Motor neuron (in vitro differentiated cells): ENCODE measurements around the gene CNKSR3. TPM values are rescaled to one million over a fixed set of nuclear protein-coding genes. Genes with fewer than 3 reads are reported as not detected.

ENCODE experiments used
- ATAC-seq, 8 experiments: fragments of 200-7000 bp; cut with Tn5 transposase; replicated peaks in 6 of 8; 2 replicates each; pipeline ENCODE4 v1.8.0; 2021; ENCODE audit warnings: mild to moderate bottlenecking in 8 of 8, moderate library complexity in 8 of 8
- H3K27ac ChIP-seq, 2 donors: fragments of 250-450 bp; sonication (Bioruptor Pico); 2 replicates each; pipeline ENCODE4 v1.9.0; 2021; ENCODE audit warnings: antibody characterized with exemption in 2 of 2, mild to moderate bottlenecking in 2 of 2, moderate library complexity in 1 of 2
- H3K4me1 ChIP-seq, 2 donors: fragments of 250-450 bp; sonication (Bioruptor Pico); replicated peaks in 1 of 2; 2 replicates each; pipeline ENCODE4 v1.6.1; 2021; ENCODE audit warnings: antibody characterized with exemption in 2 of 2, mild to moderate bottlenecking in 2 of 2, moderate library complexity in 1 of 2
- H3K4me3 ChIP-seq, 5 donors: fragments of 250-450 bp; sonication (Bioruptor Pico); 2 replicates each; pipeline ENCODE4 v1.9.0; 2021; ENCODE audit warnings: antibody characterized with exemption in 5 of 5, mild to moderate bottlenecking in 5 of 5, moderate library complexity in 4 of 5
- WGBS, 10 experiments: fragments of 450-650 bp; shearing (Covaris generic); methylation state at CpG; one replicate each; pipeline ENCODE4 v1.0.0; 2022; 5-methylcytosine and 5-hydroxymethylcytosine counted together
- in situ Hi-C, 9 experiments: fragments of 400-800 bp; cut with MboI; loops; one replicate each; pipeline ENCODE4 v1.15.0; 2021; ENCODE audit warnings: low sequenced_read_pairs in 9 of 9, low pct_unique_long_range_greater_than_20kb in 2 of 9; ENCODE audit not compliant: unreplicated experiment in 9 of 9
- total RNA-seq, 8 experiments: library from RNA; unstranded; fragments of 300-600 nt; gene quantifications; 2 replicates each; pipeline versions ENCODE4 v1.2.3 to v1.2.4, GENCODE V29; 2022

The CNKSR3 gene
- total RNA-seq, 8 experiments from 2014 or later: 2.0 to 21.5 (median 3.5) TPM

- no peak overlapping the region for H3K4me3 ChIP-seq
- H3K27ac ChIP-seq: no peak overlapping the region
- in situ Hi-C loops: no loop called here
- 72 to 100% (median 89%) methylated on average over 2 to 7 of the region's 9 CpGs for WGBS, 10 experiments
- no peaks in the 10 kb centered on the region for H3K4me1 ChIP-seq
- no peak for ATAC-seq
Observed at GRCh38 chr6:154466971-154467679, 43.4 kb downstream of the CNKSR3 start.

- ATAC-seq: no peak
- no peak overlapping the region for H3K27ac ChIP-seq
- no peak overlapping the region for H3K4me3 ChIP-seq
- in situ Hi-C loops: no loop called here
- 80 to 100% (median 97%) methylated on average over 1 to 3 of the region's 3 CpGs; no CpG with 5 or more reads in 4 of the 10 experiments for WGBS, 10 experiments
- no peaks in the 10 kb centered on the region for H3K4me1 ChIP-seq
Observed at GRCh38 chr6:154466139-154466538, 44.3 kb downstream of the CNKSR3 start.

GRCh38 chr6:154463573-154464419, 46.7 kb downstream of the CNKSR3 start:
- H3K4me3 ChIP-seq: no peak overlapping the region
- in situ Hi-C loops: no loop called here
- no peak overlapping the region for H3K27ac ChIP-seq
- no peaks in the 10 kb centered on the region for H3K4me1 ChIP-seq
- ATAC-seq: no peak
- 17 to 100% (median 86%) methylated on average over 1 to 7 of the region's 7 CpGs for WGBS, 10 experiments

GRCh38 chr6:154462425-154462824, 48.1 kb downstream of the CNKSR3 start:
- Histone ChIP-seq H3K4me3 (no peak overlapping the region), H3K27ac (no peak overlapping the region), H3K4me1 (peaks cover 0 to 7% of the 10 kb centered on the region in 2 donors)
- WGBS, 10 experiments: 50 to 100% (median 79%) methylated on average over 1 to 4 of the region's 5 CpGs; no CpG with 5 or more reads in 4 of the 10 experiments
- in situ Hi-C loops: no loop called here
- ATAC-seq: peak in 1 of 8 experiments; percentile 33

GRCh38 chr6:154461348-154461747, 49.1 kb downstream of the CNKSR3 start:
- in situ Hi-C loops: no loop called here
- ATAC-seq: no peak

GRCh38 chr6:154460306-154461071, 50.0 kb downstream of the CNKSR3 start:
- Histone ChIP-seq H3K27ac (no peak overlapping the region), H3K4me1 (peaks cover 0 to 12% of the 10 kb centered on the region in 2 donors), H3K4me3 (no peak overlapping the region)
- in situ Hi-C loops: no loop called here
- no peak for ATAC-seq
- 44 to 100% (median 92%) methylated on average over 2 to 11 of the region's 13 CpGs for WGBS, 10 experiments

More at GRCh38 chr6:154461348-154461747, 49.1 kb downstream of the CNKSR3 start:
- H3K27ac ChIP-seq: no peak overlapping the region
- H3K4me3 ChIP-seq: no peak overlapping the region
- WGBS, 10 experiments: 60 to 100% (median 98%) methylated on average over 1 to 2 of the region's 2 CpGs; no CpG with 5 or more reads in 2 of the 10 experiments
- peaks cover 0 to 12% of the 10 kb centered on the region in 2 donors for H3K4me1 ChIP-seq

- 75 to 100% (median 92%) methylated on average over 1 to 6 of the region's 6 CpGs for WGBS, 10 experiments
- H3K4me3 ChIP-seq: no peak overlapping the region
- ATAC-seq: no peak
- no peak overlapping the region for H3K27ac ChIP-seq
- peaks cover 0 to 12% of the 10 kb centered on the region in 2 donors for H3K4me1 ChIP-seq
- in situ Hi-C loops: no loop called here
Observed at GRCh38 chr6:154459513-154459912, 51.0 kb downstream of the CNKSR3 start.

GRCh38 chr6:154458565-154459470, 51.7 kb downstream of the CNKSR3 start:
- 25 to 91% (median 63%) methylated on average over 1 to 8 of the region's 8 CpGs for WGBS, 10 experiments
- Histone ChIP-seq H3K4me1 (peaks cover 0 to 12% of the 10 kb centered on the region in 2 donors), H3K4me3 (no peak overlapping the region), H3K27ac (no peak overlapping the region)
- no peak for ATAC-seq
- in situ Hi-C loops: no loop called here

GRCh38 chr6:154457881-154458284, 52.6 kb downstream of the CNKSR3 start:
- H3K27ac ChIP-seq: no peak overlapping the region
- peaks cover 0 to 12% of the 10 kb centered on the region in 2 donors for H3K4me1 ChIP-seq
- no peak overlapping the region for H3K4me3 ChIP-seq
- in situ Hi-C loops: no loop called here
- peak in 1 of 8 experiments; percentile 40 for ATAC-seq
- WGBS, 10 experiments: 0 to 100% (median 60%) methylated on average over 1 to 4 of the region's 5 CpGs; no CpG with 5 or more reads in 2 of the 10 experiments

GRCh38 chr6:154457046-154457713, 53.3 kb downstream of the CNKSR3 start:
- 62 to 96% (median 89%) methylated on average over 2 to 7 of the region's 13 CpGs; no CpG with 5 or more reads in 2 of the 10 experiments for WGBS, 10 experiments
- Histone ChIP-seq H3K27ac (no peak overlapping the region), H3K4me3 (no peak overlapping the region), H3K4me1 (peaks cover 0 to 12% of the 10 kb centered on the region in 2 donors)
- in situ Hi-C loops: no loop called here
- peak in 5 of 8 experiments; percentile 21 to 68 (median 46) for ATAC-seq

GRCh38 chr6:154453329-154453728, 57.2 kb downstream of the CNKSR3 start:
- 25 to 94% (median 78%) methylated on average over 1 to 2 of the region's 2 CpGs; no CpG with 5 or more reads in 2 of the 10 experiments for WGBS, 10 experiments
- in situ Hi-C loops: no loop called here
- Histone ChIP-seq H3K27ac (no peak overlapping the region), H3K4me3 (no peak overlapping the region), H3K4me1 (peaks cover 7 to 17% of the 10 kb centered on the region in 2 donors)
- no peak for ATAC-seq
